Thymus (tissue), 11 donors: Measurements from ENCODE around the gene CEP72. TPM values are rescaled to one million over a fixed set of nuclear protein-coding genes. Genes with fewer than 3 reads are reported as not detected.
"Not testable (repeated sequence)": the region's sequence is repeated elsewhere in the genome, so short reads cannot be mapped to it uniquely, and the experiment has no call there.

Experiments used
- DNase-seq, 9 donors: peaks; one replicate each; pipeline ENCODE4 v3.0.0-alpha.2; 2013; ENCODE audit warnings: low spot score in 9 of 9, low read depth in 6 of 9, missing footprints in 1 of 9
- H3K27ac ChIP-seq, 2 donors: one replicate each; pipeline ENCODE4 v1.5.1; 2013; ENCODE audit warnings: control low read depth in 1 of 2, low read depth in 1 of 2, low read length in 1 of 2, mild to moderate bottlenecking in 1 of 2, moderate library complexity in 1 of 2
- H3K27me3 ChIP-seq, 2 donors: one replicate each; pipeline ENCODE4 v1.5.1; 2013; ENCODE audit warnings: low read length in 1 of 2; ENCODE audit not compliant: control insufficient read depth in 2 of 2, insufficient read depth in 1 of 2
- H3K36me3 ChIP-seq, 2 donors: one replicate each; pipeline ENCODE4 v1.5.1; 2013; ENCODE audit warnings: low read length in 1 of 2, mild to moderate bottlenecking in 1 of 2, moderate library complexity in 1 of 2; ENCODE audit not compliant: control insufficient read depth in 2 of 2, insufficient read depth in 2 of 2
- H3K4me1 ChIP-seq, 2 donors: one replicate each; pipeline ENCODE4 v1.5.1; 2013; ENCODE audit warnings: low read length in 2 of 2; ENCODE audit not compliant: control insufficient read depth in 2 of 2, insufficient read depth in 2 of 2
- H3K4me3 ChIP-seq, 2 donors: one replicate each; pipeline ENCODE4 v1.5.1; 2013; ENCODE audit warnings: low read length in 2 of 2, control low read depth in 1 of 2, mild to moderate bottlenecking in 1 of 2
- H3K9me3 ChIP-seq, 2 donors: one replicate each; pipeline ENCODE4 v1.5.1; 2013; ENCODE audit warnings: low read length in 1 of 2, mild to moderate bottlenecking in 1 of 2; ENCODE audit not compliant: control insufficient read depth in 2 of 2, insufficient read depth in 1 of 2
- WGBS: extraction: QIAGEN DNeasy Blood & Tissue Kit; methylation state at CpG from one replicate; pipeline ENCODE4 v1.1.7; 2013; 5-methylcytosine and 5-hydroxymethylcytosine counted together
- polyA plus RNA-seq: library from polyadenylated mRNA; stranded (reverse); fragments of 200-250 nt; gene quantifications from one replicate; pipeline ENCODE4 v1.2.3, GENCODE V29; 2013
- total RNA-seq: library from RNA; stranded (reverse); fragments of 120-200 nt; gene quantifications from one replicate; pipeline ENCODE4 v1.2.4, GENCODE V29; 2013
- donor health status: healthy.

The CEP72 gene
- total and polyA plus RNA-seq, 2 donors: 5.0 to 6.0 TPM

- Histone ChIP-seq H3K9me3 (no peaks in the 10 kb centered on the region), H3K4me1 (no peaks in the 10 kb centered on the region), H3K27me3 (peaks cover 2 to 31% of the 10 kb centered on the region in 2 donors), H3K4me3 (no peak overlapping the region), H3K27ac (no peak overlapping the region), H3K36me3 (no peaks in the 10 kb centered on the region)
- 90% methylated on average over 26 of the region's 26 CpGs for WGBS
- DNase-seq: no peak
Measured at GRCh38 chr5:600886-601541, 11.1 kb upstream of the CEP72 start.

- no peak overlapping the region for H3K4me3 ChIP-seq
- peaks cover 0 to 27% of the 10 kb centered on the region in 2 donors for H3K27me3 ChIP-seq
- no peak overlapping the region for H3K27ac ChIP-seq
- DNase-seq: no peak
- H3K9me3 ChIP-seq: no peaks in the 10 kb centered on the region
- 95% methylated on average over 47 of the region's 47 CpGs for WGBS
- no peaks in the 10 kb centered on the region for H3K4me1 ChIP-seq
- H3K36me3 ChIP-seq: no peaks in the 10 kb centered on the region
Measured at GRCh38 chr5:601771-602465, 10.2 kb upstream of the CEP72 start.

- Histone ChIP-seq H3K9me3 (no peaks in the 10 kb centered on the region), H3K36me3 (no peaks in the 10 kb centered on the region), H3K4me1 (peaks cover 3 to 4% of the 10 kb centered on the region in 2 donors), H3K4me3 (no peak overlapping the region), H3K27ac (no peak overlapping the region), H3K27me3 (peaks cover 0 to 28% of the 10 kb centered on the region in 2 donors)
- 92% methylated on average over 17 of the region's 17 CpGs for WGBS
- DNase-seq: no peak
Measured at GRCh38 chr5:602466-603035, 9.6 kb upstream of the CEP72 start.

- Histone ChIP-seq H3K9me3 (no peaks in the 10 kb centered on the region), H3K27ac (no peak overlapping the region), H3K36me3 (no peaks in the 10 kb centered on the region), H3K4me3 (no peak overlapping the region), H3K4me1 (peaks cover 4% of the 10 kb centered on the region in 2 donors), H3K27me3 (peaks cover 0 to 27% of the 10 kb centered on the region in 2 donors)
- 89% methylated on average over 32 of the region's 32 CpGs for WGBS
- DNase-seq: no peak
Measured at GRCh38 chr5:603081-603998, 8.8 kb upstream of the CEP72 start.

- no peak overlapping the region for H3K27ac ChIP-seq
- no peak overlapping the region for H3K4me3 ChIP-seq
- peaks cover 4% of the 10 kb centered on the region in 2 donors for H3K4me1 ChIP-seq
- H3K36me3 ChIP-seq: no peaks in the 10 kb centered on the region
- no peaks in the 10 kb centered on the region for H3K9me3 ChIP-seq
- WGBS: 95% methylated on average over 12 of the region's 12 CpGs
- no peak for DNase-seq
- H3K27me3 ChIP-seq: peaks cover 0 to 21% of the 10 kb centered on the region in 2 donors
Measured at GRCh38 chr5:604391-604831, 7.7 kb upstream of the CEP72 start.

GRCh38 chr5:605090-605489 lies 7.0 kb upstream of the CEP72 start:
- peaks cover 0 to 20% of the 10 kb centered on the region in 2 donors for H3K27me3 ChIP-seq
- not testable (repeated sequence) for H3K36me3 ChIP-seq, H3K4me1 ChIP-seq, H3K27ac ChIP-seq, DNase-seq, H3K9me3 ChIP-seq, H3K4me3 ChIP-seq
- WGBS: 93% methylated on average over 6 of the region's 6 CpGs

GRCh38 chr5:606061-606460 lies 6.1 kb upstream of the CEP72 start:
- H3K9me3 ChIP-seq: no peaks in the 10 kb centered on the region
- no peak overlapping the region for H3K27ac ChIP-seq
- H3K36me3 ChIP-seq: no peaks in the 10 kb centered on the region
- no peak for DNase-seq
- WGBS: 87% methylated on average over 8 of the region's 8 CpGs
- peaks cover 4% of the 10 kb centered on the region in 2 donors for H3K4me1 ChIP-seq
- H3K27me3 ChIP-seq: peaks cover 0 to 17% of the 10 kb centered on the region in 2 donors
- no peak overlapping the region for H3K4me3 ChIP-seq

- 87% methylated on average over 21 of the region's 21 CpGs for WGBS
- Histone ChIP-seq H3K36me3 (no peaks in the 10 kb centered on the region), H3K4me3 (no peak overlapping the region), H3K4me1 (peaks cover 9 to 10% of the 10 kb centered on the region in 2 donors), H3K9me3 (no peaks in the 10 kb centered on the region), H3K27me3 (peaks cover 0 to 17% of the 10 kb centered on the region in 2 donors), H3K27ac (no peak overlapping the region)
- DNase-seq: no peak
Measured at GRCh38 chr5:606526-607399, 5.4 kb upstream of the CEP72 start.
